IMR-90 (cell line): ENCODE results near the gene ROBO1. TPM values are rescaled to one million over a fixed set of nuclear protein-coding genes. Genes with fewer than 3 reads are reported as not detected.

ENCODE experiments used
- ATAC-seq: fragments of 200-7000 bp; cut with Tn5 transposase; 2 replicates; pipeline ENCODE4 v1.9.1; 2020; ENCODE audit warnings: low read depth, mild to moderate bottlenecking, moderate library complexity
- BruUV-seq: library from RNA; stranded (reverse); fragments of 400-500 nt; replicated peaks from 2 replicates; lab custom pipeline; 2021; lab: Mats Ljungman, UMichigan
- CTCF ChIA-PET: fragments of 300-600 bp; formaldehyde crosslinking; extraction: SDS; loops from one replicate; lab custom pipeline; 2021; ENCODE audit warnings: antibody characterized with exemption; lab: Yijun Ruan, JAX
- POLR2A ChIA-PET: fragments of 300-600 bp; sonication (Branson Sonifier 250); formaldehyde crosslinking; loops from one replicate; lab custom pipeline; 2022; ENCODE audit warnings: antibody characterized with exemption; ENCODE audit not compliant: unreplicated experiment; lab: Charles Lee
- DNase-seq: peaks from one replicate; pipeline ENCODE4 v3.0.0; 2013
- H2AFZ ChIP-seq: replicated peaks from 2 replicates; pipeline ENCODE3; 2013; ENCODE audit warnings: low read length, mild to moderate bottlenecking; ENCODE audit not compliant: poor library complexity
- H2AK5ac ChIP-seq: 2 replicates; pipeline ENCODE4 v1.6.1; 2013; ENCODE audit warnings: low read depth, low read length, inconsistent platforms
- H2AK9ac ChIP-seq: replicated peaks from 2 replicates; pipeline ENCODE3; 2013; ENCODE audit warnings: mild to moderate bottlenecking, low read depth, low read length, moderate library complexity; ENCODE audit not compliant: poor library complexity
- H2BK120ac ChIP-seq: 2 replicates; pipeline ENCODE4 v1.6.1; 2013; ENCODE audit warnings: low read depth, low read length, inconsistent platforms
- H2BK15ac ChIP-seq: 3 replicates; pipeline ENCODE4 v1.6.1; 2013; ENCODE audit warnings: low read depth, low read length, inconsistent platforms
- H2BK20ac ChIP-seq: 2 replicates; pipeline ENCODE4 v1.6.1; 2013; ENCODE audit warnings: low read depth, mild to moderate bottlenecking, inconsistent platforms, low read length, moderate library complexity
- H2BK5ac ChIP-seq: 2 replicates; pipeline ENCODE4 v1.6.1; 2013; ENCODE audit warnings: mild to moderate bottlenecking, low read depth, low read length, inconsistent platforms; ENCODE audit not compliant: poor library complexity, severe bottlenecking
- H3K14ac ChIP-seq: replicated peaks from 2 replicates; pipeline ENCODE4 v1.6.1; 2013; ENCODE audit warnings: low read depth, low read length, inconsistent platforms
- H3K18ac ChIP-seq: 2 replicates; pipeline ENCODE4 v1.6.1; 2013; ENCODE audit warnings: low read depth, low read length, control low read depth
- H3K23ac ChIP-seq: 2 replicates; pipeline ENCODE4 v1.6.1; 2013; ENCODE audit warnings: low read depth, low read length, inconsistent platforms
- H3K27ac ChIP-seq: 2 replicates; pipeline ENCODE4 v1.5.1; 2013; ENCODE audit warnings: mild to moderate bottlenecking, control low read depth, low read length; ENCODE audit not compliant: insufficient read depth
- H3K27me3 ChIP-seq: 2 replicates; pipeline ENCODE4 v1.6.1; 2013; ENCODE audit warnings: low read length; ENCODE audit not compliant: control insufficient read depth, insufficient read depth
- H3K36me3 ChIP-seq: 2 replicates; pipeline ENCODE4 v1.6.1; 2013; ENCODE audit warnings: low read length, mixed read lengths; ENCODE audit not compliant: control insufficient read depth, insufficient read depth
- H3K4ac ChIP-seq: 2 replicates; pipeline ENCODE4 v1.6.1; 2013; ENCODE audit warnings: low read depth, low read length, inconsistent platforms
- H3K4me1 ChIP-seq: 2 replicates; pipeline ENCODE4 v1.6.1; 2013; ENCODE audit warnings: low read length, mixed read lengths; ENCODE audit not compliant: control insufficient read depth, insufficient read depth
- H3K4me2 ChIP-seq: 2 replicates; pipeline ENCODE4 v1.6.1; 2013; ENCODE audit warnings: low read depth, mild to moderate bottlenecking, control low read depth, low read length, moderate library complexity
- H3K4me3 ChIP-seq: 2 replicates; pipeline ENCODE4 v1.5.1; 2013; ENCODE audit warnings: low read depth, mild to moderate bottlenecking, control low read depth, low read length, moderate library complexity; ENCODE audit not compliant: insufficient read depth
- H3K56ac ChIP-seq: 2 replicates; pipeline ENCODE4 v1.6.1; 2013; ENCODE audit warnings: low read length, inconsistent platforms; ENCODE audit not compliant: insufficient read depth; ENCODE audit errors: extremely low read depth
- H3K79me1 ChIP-seq, 2 experiments: 2 replicates each; pipeline ENCODE4 v1.6.1; 2013; ENCODE audit warnings: low read length in 2 of 2, inconsistent platforms in 1 of 2, low read depth in 1 of 2
- H3K9ac ChIP-seq: 2 replicates; pipeline ENCODE4 v1.6.1; 2013; ENCODE audit warnings: low read depth, low read length, control low read depth
- H3K9me1 ChIP-seq: 2 replicates; pipeline ENCODE4 v1.6.1; 2013; ENCODE audit warnings: low read length, inconsistent platforms; ENCODE audit not compliant: insufficient read depth
- H3K9me3 ChIP-seq: 2 replicates; pipeline ENCODE4 v1.6.1; 2013; ENCODE audit warnings: low read length; ENCODE audit not compliant: control insufficient read depth, insufficient read depth
- H4K20me1 ChIP-seq: 2 replicates; pipeline ENCODE4 v1.6.1; 2013; ENCODE audit warnings: low read length, inconsistent platforms; ENCODE audit not compliant: insufficient read depth
- H4K5ac ChIP-seq: 2 replicates; pipeline ENCODE4 v1.6.1; 2013; ENCODE audit warnings: mild to moderate bottlenecking, low read depth, low read length, control low read depth
- H4K8ac ChIP-seq, 2 experiments: 2 replicates each; pipeline ENCODE4 v1.6.1; 2013; ENCODE audit warnings: low read depth in 2 of 2, low read length in 2 of 2, control low read depth in 1 of 2, inconsistent platforms in 1 of 2
- H4K91ac ChIP-seq: 2 replicates; pipeline ENCODE4 v1.6.1; 2013; ENCODE audit warnings: low read depth, low read length, inconsistent platforms; ENCODE audit not compliant: insufficient read depth
- BHLHE40 ChIP-seq: fragments of 150-350 bp; IDR thresholded peaks from 2 replicates; pipeline ENCODE4 v1.6.1; 2016; ENCODE audit warnings: mild to moderate bottlenecking, low read depth, low read length
- CEBPB ChIP-seq: IDR thresholded peaks from 2 replicates; pipeline ENCODE4 v1.6.1; 2012; ENCODE audit warnings: low read depth, low read length, improper control_type of control experiment
- CTCF ChIP-seq: conservative IDR thresholded peaks from 2 replicates; pipeline ENCODE4 v1.5.1; 2012; ENCODE audit warnings: mild to moderate bottlenecking, low read depth, low read length, improper control_type of control experiment
- FOS ChIP-seq: fragments of 150-350 bp; IDR thresholded peaks from 2 replicates; pipeline ENCODE4 v1.6.1; 2016; ENCODE audit warnings: low read depth, low read length
- MAZ ChIP-seq: IDR thresholded peaks from 2 replicates; pipeline ENCODE4 v1.6.1; 2012; ENCODE audit warnings: low read depth, mild to moderate bottlenecking, low read length, improper control_type of control experiment, moderate library complexity, borderline replicate concordance
- NFE2L2 ChIP-seq: fragments of 150-350 bp; IDR thresholded peaks from 2 replicates; pipeline ENCODE4 v1.6.1; 2016; ENCODE audit warnings: low read depth, mild to moderate bottlenecking, low read length
- RAD21 ChIP-seq: IDR thresholded peaks from 2 replicates; pipeline ENCODE4 v1.6.1; 2012; ENCODE audit warnings: low read length, improper control_type of control experiment
- RFX5 ChIP-seq: IDR thresholded peaks from 2 replicates; pipeline ENCODE4 v1.8.0; 2012; ENCODE audit warnings: low read depth, mild to moderate bottlenecking, low read length, moderate library complexity
- USF2 ChIP-seq: fragments of 150-350 bp; IDR thresholded peaks from 2 replicates; pipeline ENCODE4 v1.6.1; 2017; ENCODE audit warnings: mild to moderate bottlenecking, antibody characterized with exemption, low read length, low read depth
- WGBS, 2 experiments: methylation state at CpG; one replicate each; pipeline versions ENCODE4 v1.1.5 to v1.1.7; 2013; ENCODE audit warnings: missing lambda C conversion rate in 2 of 2; ENCODE audit not compliant: insufficient read length in 1 of 2; ENCODE audit errors: extremely low coverage in 2 of 2; 5-methylcytosine and 5-hydroxymethylcytosine counted together
- dilution Hi-C: fragments of 300-500 bp; cut with HindIII; formaldehyde crosslinking; loops from one replicate; pipeline ENCODE4 v1.14.3; 2018; ENCODE audit warnings: low sequenced_read_pairs; ENCODE audit not compliant: unreplicated experiment
- in situ Hi-C: fragments of 300-500 bp; cut with MboI; formaldehyde crosslinking; loops from 3 replicates; pipeline ENCODE4 v1.14.3; 2019; ENCODE audit warnings: low sequenced_read_pairs, inconsistent platforms, mixed read lengths
- intact Hi-C: fragments of 100-400 bp; cut with micrococcal nuclease; formaldehyde crosslinking; loops from 2 replicates; pipeline ENCODE4 v1.10.0; 2022
- polyA plus RNA-seq, 3 experiments: library from polyadenylated mRNA; depleted of rRNA; stranded (reverse); fragments of >200 nt; gene quantifications; 2 replicates each; pipeline ENCODE4 v1.2.3, GENCODE V29; 2012; ENCODE audit warnings: low replicate concordance in 1 of 3
- total RNA-seq: library from RNA; depleted of rRNA; stranded (reverse); fragments of >200 nt; gene quantifications from 2 replicates; pipeline ENCODE4 v1.2.3, GENCODE V29; 2012

Gene ROBO1
- total and polyA plus RNA-seq, 2 of the 4 experiments (the other 2 are of a cell fraction) = 24.1 to 53.9 TPM

GRCh38 chr3:79052054-79052681 is 715.6 kb downstream of the ROBO1 start:
- CTCF ChIA-PET = no interaction called here
- in situ Hi-C loops (no loop called here), dilution Hi-C loops (no loop called here), intact Hi-C loops (no loop called here)
- Histone ChIP-seq H3K4me2 (no peak overlapping the region), H3K4me1 (no peaks in the 10 kb centered on the region), H4K91ac (no peak overlapping the region), H3K23ac (no peak overlapping the region), H2BK15ac (no peak overlapping the region), H2AK9ac (no peak overlapping the region), H3K9ac (no peak overlapping the region), H3K36me3 (no peaks in the 10 kb centered on the region), H4K8ac (no peak overlapping the region), H2BK120ac (no peak overlapping the region), H3K14ac (no peak overlapping the region), H3K56ac (no peak overlapping the region), H4K5ac (no peak overlapping the region), H2BK5ac (no peak overlapping the region), H3K9me1 (no peaks in the 10 kb centered on the region), H3K27me3 (no peaks in the 10 kb centered on the region; the same call in 1 of the 2 replicates), H3K4ac (no peak overlapping the region), H2AK5ac (no peak overlapping the region), H3K27ac (no peak overlapping the region), H4K20me1 (no peaks in the 10 kb centered on the region), H2AFZ (no peak overlapping the region), H3K18ac (no peak overlapping the region), H3K9me3 (peaks cover 7% of the 10 kb centered on the region; the same call in 1 of the 2 replicates), H3K79me1 (no peaks in the 10 kb centered on the region), H3K4me3 (no peak overlapping the region), H2BK20ac (no peak overlapping the region)
- no peak for TF ChIP-seq MAZ
- TF ChIP-seq RAD21 = no peak
- TF ChIP-seq CEBPB = no peak
- TF ChIP-seq BHLHE40 = no peak
- TF ChIP-seq CTCF = no peak
- TF ChIP-seq FOS = no peak
- TF ChIP-seq RFX5 = no peak
- TF ChIP-seq USF2 = no peak
- TF ChIP-seq NFE2L2 = no peak
- POLR2A ChIA-PET = no interaction called here
- no peak for ATAC-seq
- DNase-seq = no peak
- no TSS peak for BruUV-seq
- WGBS, 2 experiments = 67% methylated on average over 1 of the region's 9 CpGs; no CpG with 5 or more reads in 1 of the 2 experiments
